Endometrial microvascular endothelial cells (primary cell): ENCODE results near the gene PCDHGC5. TPM values are rescaled to one million over a fixed set of nuclear protein-coding genes. Genes with fewer than 3 reads are reported as not detected.

ENCODE experiments used
- in situ Hi-C: cut with HindIII; loops from 2 replicates; pipeline ENCODE4 v1.10.0; 2017; ENCODE audit warnings: low sequenced_read_pairs, low pct_unique_long_range_greater_than_20kb; ENCODE audit errors: inconsistent ontology term
- total RNA-seq: library from RNA; depleted of rRNA; stranded (reverse); fragments of >200 nt; gene quantifications from one replicate; pipeline ENCODE4 v1.2.3, GENCODE V29; 2015; ENCODE audit errors: inconsistent ontology term

The PCDHGC5 gene
- total RNA-seq, 1 donor from 2014 or later, result not detected

DNA sequence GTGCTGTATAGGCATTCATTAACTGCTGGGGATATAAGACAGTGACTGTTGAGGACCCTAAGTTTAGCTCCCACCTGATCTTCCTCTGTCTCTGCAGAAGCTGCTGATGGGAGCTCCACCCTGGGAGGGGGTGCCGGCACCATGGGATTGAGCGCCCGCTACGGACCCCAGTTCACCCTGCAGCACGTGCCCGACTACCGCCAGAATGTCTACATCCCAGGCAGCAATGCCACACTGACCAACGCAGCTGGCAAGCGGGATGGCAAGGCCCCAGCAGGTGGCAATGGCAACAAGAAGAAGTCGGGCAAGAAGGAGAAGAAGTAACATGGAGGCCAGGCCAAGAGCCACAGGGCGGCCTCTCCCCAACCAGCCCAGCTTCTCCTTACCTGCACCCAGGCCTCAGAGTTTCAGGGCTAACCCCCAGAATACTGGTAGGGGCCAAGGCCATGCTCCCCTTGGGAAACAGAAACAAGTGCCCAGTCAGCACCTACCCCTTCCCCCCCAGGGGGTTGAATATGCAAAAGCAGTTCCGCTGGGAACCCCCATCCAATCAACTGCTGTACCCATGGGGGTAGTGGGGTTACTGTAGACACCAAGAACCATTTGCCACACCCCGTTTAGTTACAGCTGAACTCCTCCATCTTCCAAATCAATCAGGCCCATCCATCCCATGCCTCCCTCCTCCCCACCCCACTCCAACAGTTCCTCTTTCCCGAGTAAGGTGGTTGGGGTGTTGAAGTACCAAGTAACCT, 22.1 kb downstream of the PCDHGC5 start:
- in situ Hi-C loops, result no loop called here

DNA sequence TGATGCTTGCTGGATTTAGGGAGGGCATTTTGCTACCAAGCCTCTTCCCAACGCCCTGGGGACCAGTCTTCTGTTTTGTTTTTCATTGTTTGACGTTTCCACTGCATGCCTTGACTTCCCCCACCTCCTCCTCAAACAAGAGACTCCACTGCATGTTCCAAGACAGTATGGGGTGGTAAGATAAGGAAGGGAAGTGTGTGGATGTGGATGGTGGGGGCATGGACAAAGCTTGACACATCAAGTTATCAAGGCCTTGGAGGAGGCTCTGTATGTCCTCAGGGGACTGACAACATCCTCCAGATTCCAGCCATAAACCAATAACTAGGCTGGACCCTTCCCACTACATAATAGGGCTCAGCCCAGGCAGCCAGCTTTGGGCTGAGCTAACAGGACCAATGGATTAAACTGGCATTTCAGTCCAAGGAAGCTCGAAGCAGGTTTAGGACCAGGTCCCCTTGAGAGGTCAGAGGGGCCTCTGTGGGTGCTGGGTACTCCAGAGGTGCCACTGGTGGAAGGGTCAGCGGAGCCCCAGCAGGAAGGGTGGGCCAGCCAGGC, 23.0 kb downstream of the PCDHGC5 start:
- in situ Hi-C loops, result no loop called here

DNA sequence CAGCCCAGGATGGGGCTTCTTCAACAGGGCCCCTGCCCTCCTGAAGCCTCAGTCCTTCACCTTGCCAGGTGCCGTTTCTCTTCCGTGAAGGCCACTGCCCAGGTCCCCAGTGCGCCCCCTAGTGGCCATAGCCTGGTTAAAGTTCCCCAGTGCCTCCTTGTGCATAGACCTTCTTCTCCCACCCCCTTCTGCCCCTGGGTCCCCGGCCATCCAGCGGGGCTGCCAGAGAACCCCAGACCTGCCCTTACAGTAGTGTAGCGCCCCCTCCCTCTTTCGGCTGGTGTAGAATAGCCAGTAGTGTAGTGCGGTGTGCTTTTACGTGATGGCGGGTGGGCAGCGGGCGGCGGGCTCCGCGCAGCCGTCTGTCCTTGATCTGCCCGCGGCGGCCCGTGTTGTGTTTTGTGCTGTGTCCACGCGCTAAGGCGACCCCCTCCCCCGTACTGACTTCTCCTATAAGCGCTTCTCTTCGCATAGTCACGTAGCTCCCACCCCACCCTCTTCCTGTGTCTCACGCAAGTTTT, 23.6 kb downstream of the PCDHGC5 start:
- in situ Hi-C loops, result no loop called here

DNA sequence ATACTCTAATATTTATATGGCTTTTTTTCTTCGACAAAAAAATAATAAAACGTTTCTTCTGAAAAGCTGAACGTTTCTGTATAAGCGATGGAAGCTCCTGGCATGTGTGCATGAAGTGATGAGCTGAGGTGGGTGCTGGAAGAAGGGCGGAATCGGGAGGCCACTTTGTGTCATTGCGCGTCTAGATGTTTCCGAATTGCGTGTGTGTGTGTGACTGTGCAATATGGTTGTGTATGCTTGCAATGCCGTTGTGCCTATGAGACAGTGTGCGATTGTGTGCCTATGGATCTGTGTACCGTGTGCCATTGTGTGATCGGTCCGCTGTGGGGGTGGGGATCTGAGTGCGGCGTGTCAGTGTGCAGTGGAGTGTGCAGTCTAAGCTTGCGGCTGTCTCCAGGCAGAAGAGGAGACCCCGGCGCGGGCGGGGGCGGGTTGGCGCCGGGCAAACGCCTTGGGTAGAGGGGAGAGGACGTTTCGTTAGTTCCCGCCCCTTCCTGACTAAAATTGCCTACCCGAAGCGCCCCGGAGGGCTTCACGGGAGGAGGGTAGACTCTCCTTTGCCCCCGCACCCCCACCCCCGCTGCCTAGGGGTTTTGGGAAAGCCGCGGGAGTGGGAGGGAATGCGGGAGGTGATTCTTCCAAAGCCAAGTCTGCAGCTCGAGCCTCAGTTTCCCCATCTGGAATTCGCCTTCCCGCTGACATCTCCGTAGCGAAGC, 24.2 kb downstream of the PCDHGC5 start:
- in situ Hi-C loops, result no loop called here

DNA sequence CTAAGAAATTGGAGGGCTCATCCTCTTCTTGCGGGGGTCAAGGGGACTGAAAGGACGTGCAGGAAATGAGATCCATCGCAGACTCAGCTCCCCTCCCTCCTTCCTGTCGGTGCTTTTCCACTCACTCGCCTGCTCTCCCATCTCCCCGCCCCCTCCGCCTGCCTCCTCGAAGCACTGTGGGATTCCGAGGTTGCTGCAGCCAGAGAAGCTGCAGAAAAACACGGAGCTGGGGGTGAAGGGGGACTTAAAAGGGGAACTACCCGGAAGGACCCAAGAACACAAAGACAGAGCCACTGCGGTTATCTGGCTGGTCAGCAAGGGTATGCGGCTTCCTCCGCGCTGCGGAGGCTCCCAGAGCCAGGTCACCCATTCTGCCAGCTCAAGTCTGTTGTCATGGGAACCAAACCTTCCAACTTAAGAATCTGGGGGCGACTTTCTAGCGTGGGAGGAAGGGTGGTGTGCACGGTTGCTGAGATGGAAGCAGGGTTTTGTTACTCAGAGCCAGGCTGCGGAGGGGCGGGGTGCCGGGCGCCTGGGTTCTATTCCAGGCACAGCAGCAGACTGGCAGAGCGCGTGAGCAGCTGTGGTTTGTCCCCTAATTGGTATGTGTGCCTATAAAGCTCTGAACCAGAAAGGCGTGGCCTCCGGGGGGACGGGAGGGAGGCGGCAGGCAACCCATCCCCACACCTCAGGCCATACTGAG, 24.9 kb downstream of the PCDHGC5 start:
- in situ Hi-C loops, result no loop called here

DNA sequence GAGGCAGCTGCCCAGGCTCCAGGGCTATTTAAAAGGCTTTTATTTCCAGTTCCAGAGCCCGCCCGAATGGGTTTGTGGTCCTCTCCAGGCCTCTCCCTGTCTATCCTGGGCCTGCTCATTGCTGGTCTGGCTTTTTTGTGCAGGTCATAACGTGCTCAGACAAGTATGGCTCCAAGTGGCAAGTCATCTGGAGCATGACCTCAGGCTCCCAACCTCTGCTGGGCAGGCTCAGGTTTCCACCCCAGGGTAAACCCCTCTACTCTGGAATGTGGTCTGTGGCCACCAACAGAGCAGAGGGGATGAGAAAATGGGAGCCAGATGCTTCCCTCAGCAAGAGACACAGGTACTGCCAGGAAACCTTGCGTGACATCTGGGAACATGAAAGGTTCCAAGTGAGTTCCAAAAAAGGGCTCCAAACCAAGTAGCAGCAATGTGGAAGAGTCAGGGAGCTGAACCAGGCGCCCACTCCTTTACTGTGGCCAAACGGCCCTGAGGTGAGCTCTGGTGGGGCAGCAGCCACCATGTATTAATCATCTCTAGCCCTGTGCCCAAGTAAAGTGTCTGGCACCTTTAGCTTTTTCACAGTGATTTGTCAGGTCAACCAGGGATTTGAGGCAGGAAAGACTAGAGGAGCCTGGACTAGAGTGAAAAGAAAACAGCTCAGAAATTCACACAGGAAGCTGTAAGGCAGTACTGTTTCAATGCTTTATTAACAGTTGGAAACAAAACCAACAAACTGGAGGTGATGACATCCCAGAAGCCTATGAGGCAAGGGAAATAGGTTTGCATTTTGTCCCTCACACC, 25.7 kb downstream of the PCDHGC5 start:
- in situ Hi-C loops, result no loop called here

DNA sequence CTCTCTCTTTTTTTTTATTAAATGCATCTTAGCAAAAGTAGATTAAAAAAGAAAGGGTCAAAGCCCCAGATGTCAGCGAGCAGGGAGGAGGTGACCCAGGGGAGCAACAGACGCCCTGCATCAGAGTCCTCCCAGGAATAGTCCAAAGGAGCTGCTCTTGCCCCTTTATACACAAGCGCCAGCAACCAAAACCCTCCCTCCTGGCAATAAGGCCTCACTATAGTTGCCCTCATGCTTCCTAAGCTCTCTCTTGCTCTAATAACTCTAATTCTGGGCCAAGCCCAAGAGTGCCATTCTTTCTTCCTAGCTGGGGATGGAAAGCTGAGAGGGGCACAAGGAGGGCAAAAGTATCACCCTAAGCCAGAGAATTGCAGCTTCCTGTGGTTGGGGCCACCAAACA, 26.3 kb downstream of the PCDHGC5 start:
- in situ Hi-C loops, result no loop called here

DNA sequence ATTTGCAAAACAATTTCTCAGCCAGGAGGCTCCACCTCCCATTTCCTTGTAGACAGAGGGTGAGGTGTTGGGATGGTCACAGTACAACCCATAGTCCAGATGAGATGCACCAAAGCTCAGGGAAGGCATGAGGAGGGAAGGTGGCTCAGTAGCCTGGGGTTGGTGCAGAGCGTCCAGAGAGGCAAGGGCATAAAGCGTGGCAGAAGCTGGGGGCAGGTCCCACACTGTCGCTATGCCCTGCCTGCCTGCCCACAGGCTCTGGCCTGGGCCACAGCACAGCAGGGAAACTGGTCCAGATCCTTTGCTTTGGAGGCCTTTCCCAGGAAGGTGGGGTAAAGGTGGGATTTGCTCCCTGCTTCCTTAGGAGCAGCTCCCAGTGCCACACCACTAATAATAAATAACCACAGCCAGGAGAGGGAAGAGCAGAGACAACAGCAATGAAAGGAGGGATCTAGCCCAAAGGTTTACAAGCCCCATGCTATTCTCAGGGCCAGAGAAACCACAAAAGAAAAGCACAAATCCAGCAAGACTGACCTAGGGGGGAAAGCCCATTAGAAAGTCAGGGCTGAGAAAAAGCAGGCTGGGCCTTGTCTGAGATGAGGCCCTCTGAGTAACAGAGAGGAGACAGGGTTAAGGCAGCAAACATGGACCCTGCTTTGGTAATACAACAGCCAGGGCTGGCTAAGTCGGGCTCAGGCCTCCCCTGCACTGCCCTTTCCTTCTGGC, 27.2 kb downstream of the PCDHGC5 start:
- in situ Hi-C loops, result no loop called here

DNA sequence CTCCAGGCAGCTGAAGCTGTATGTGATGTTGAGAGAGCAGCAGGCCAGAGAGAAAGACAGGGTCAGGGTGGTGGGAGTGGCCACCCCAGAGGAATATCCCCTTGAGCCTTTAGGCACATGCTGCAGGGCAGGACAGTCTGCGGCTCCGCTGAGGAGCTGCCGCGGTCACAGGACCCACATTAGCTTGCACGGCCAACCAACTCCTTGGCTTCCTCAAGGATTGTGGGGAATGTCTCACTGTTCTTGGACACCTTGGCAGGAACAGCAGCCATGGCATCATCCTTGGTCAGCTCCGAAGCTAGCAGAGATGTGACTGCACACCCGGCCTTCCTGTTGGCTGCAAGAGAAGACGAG, 27.8 kb downstream of the PCDHGC5 start:
- in situ Hi-C loops, result no loop called here

DNA sequence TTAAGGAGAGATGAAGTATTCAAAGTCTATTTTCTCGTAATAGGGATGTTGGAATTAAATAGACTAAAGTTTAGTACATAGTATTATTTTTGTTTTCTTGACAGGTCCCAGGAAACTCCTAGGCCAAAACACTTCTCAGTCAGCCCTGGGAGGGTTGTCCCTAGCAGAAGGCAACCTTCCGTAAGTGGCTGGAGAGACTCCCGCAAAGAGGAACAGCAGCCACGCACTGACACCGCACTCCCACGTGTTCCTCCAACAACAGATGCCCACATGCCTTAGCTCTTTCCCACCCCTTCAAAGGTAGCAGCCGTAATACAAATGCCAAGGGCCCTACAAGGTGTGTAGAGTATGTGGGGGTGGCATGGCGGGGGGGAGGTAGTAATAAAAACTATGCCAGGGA, 28.4 kb downstream of the PCDHGC5 start:
- in situ Hi-C loops, result no loop called here

DNA sequence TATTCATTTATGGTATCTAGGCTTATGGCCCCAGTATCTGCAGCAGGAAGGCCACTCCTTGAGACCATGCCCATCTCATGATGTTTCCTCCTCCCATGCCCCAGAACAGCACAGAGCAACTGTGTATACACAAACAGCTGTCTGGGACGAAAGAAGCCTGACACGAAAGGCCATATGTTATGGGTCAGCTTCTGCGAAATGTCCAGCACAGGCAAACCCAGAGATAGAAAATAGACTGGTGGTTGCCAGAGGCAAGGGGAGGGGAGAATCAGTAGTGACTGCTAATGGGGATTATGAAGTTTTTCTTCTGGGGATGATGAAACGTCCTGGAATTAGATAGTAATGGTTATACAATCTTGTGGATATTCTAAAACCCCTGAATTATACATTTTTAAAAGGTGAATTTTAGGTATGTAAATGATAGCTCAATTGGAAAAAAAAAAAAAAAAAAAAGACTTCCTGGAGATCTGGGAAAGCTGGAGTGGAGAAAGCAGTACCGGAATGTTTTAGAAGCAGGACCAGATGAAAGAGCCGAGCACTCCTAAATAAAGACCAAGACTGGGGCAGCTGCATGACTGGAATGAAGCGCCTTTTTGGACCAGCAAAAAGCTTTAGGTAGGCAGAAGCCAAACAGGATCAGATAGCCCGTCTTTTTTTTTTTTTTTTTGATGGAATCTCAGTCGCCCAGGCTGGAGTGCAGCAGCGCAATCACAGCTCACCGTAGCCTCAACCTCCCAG, 29.2 kb downstream of the PCDHGC5 start:
- in situ Hi-C loops, result no loop called here

DNA sequence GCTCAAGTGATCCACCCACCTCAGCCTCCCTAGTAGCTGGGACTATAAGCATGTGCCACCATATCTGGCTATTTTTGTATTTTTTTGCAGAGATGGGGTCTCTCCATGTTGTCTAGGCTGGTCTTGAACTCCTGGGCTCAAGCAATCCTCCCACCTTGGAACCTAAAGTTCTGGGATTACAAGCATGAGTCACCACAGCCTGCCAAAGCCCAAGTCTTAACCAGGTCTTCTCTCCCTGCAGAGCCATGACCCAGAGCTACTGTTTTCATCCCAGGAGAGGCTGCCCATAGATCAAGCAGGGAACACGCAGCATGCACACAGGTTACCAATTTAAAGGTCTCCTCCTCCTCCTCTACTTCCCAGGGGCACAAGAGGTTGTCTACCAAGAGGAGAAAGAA, 29.7 kb downstream of the PCDHGC5 start:
- in situ Hi-C loops, result no loop called here

DNA sequence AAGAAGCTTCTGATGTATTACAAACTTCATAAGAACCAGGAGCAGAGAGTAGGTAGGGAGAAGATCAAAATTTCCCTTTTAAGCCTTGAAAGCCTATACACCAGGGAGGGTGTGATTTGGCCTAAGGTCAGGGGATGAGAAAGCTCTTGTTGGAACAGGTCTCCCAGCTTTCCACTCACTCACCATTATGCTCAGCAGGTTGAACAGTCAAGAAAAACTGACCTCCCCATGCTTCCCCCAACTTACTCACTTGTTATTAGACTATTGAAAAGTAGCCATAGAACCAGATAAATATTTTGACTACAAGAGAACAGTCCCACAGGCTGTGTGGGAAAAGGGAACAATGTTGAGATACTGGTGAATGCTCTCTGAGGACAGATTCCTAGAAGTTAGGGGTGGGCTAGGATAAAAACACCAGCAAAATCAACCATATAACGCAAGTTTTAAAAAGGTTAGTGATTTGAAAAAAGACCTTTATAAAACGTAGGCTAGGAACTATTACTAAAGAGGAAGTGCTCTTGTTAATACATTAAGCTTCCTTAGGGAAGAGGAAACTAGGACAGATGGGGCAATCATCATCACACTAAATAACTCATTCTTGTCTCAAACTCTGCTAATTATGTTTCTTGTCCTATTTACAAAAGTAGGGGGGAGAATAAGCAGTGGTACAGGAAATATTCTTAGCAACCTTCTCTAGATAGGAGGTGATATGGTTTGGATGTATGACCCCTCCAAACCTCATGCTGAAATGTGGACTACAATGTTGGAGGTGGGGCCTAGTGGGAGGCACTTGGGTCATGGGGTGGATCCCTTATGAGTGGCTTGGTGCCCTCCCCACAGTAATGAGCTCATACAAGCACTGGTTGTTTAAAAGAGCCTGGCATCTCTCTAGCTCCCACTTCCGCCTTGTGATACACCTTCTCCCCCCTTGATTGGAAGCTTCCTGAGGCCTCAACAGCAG, 31.0 kb downstream of the PCDHGC5 start:
- in situ Hi-C loops, result no loop called here

DNA sequence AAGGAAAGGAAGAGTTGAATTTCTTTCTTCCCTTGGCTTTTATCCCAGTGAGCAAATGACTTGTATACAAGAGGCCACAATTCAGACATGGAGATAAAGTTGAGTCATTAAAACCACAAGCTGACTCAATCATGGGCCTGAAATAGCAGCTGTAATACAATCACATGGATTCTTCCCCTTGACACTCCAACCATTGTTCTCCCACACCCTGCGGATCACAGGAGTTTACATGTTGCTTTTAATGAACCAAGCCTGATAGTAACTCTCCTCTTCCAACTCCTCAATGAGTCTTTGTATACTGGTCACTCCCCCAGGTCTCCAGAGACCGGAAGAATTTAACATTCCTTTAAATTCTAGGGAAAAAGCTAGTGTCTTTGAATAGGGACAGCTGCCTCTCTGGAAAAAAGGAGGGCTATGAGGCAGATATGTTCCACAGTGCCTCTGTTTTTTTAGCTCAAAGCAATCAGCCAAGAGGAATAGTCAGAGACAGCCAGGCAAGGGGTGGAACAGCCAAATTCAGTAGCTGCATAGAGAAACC, 32.4 kb downstream of the PCDHGC5 start:
- in situ Hi-C loops, result no loop called here

DNA sequence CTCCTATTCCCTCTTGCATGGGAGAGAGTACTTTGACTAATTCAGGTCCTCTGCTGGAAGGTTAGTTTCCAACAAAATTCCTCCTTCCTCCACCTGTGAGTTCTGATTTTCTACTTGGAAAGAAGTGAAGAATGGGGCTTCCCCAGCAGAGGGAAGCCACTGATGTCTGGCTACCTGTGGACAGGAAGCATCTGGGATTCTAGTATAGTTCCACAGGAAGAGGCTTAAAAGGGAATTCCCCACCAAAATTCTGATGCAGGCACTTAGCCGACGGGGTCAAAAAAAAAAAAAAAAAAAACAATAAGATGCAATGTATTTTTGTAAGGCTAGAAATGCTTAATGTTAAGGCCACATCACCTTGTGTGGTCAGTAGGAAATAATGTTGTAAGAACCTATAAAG, 33.4 kb downstream of the PCDHGC5 start:
- in situ Hi-C loops, result no loop called here

DNA sequence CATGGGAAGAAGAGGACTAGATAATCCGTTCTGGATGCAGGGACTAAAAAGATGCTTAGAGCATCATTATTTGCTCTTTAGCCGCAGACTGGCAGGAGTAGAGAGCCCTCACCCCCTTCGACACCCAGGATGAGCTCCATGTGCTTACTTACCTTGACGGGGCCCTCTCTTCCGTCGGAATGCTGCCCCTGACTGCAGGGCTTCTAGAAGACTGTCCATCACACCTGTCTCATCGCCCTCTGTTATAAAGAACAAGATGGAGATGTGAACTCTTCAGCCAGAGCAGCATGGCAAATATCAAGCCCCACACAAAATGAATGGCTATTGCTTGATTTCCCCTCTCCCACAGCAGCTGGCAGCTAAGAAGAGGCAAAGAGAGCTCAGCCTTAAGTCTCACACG, 35.1 kb downstream of the PCDHGC5 start:
- in situ Hi-C loops, result no loop called here
